HepG2 (cell line): ENCODE data around the gene CBFA2T2. TPM values are rescaled to one million over a fixed set of nuclear protein-coding genes. Genes with fewer than 3 reads are reported as not detected.
A peak's percentile ranks its signal among the peaks of the same experiment; 100 is the strongest.

ENCODE experiments used
- BRD4 ChIP-seq: sonication (generic); formaldehyde crosslinking; IDR thresholded peaks from 2 replicates; pipeline ENCODE4 v1.4.0; 2020; ENCODE audit warnings: missing genetic modification reagents
- CSRNP2 ChIP-seq: sonication (generic); formaldehyde crosslinking; conservative IDR thresholded peaks from 2 replicates; pipeline ENCODE4 v1.8.0; 2022; ENCODE audit warnings: low read depth, missing genetic modification reagents
- EEA1 ChIP-seq: sonication (generic); formaldehyde crosslinking; IDR thresholded peaks from 2 replicates; pipeline ENCODE4 v1.5.1; 2020; ENCODE audit warnings: mild to moderate bottlenecking, missing genetic modification reagents, borderline replicate concordance
- EED ChIP-seq: sonication (generic); formaldehyde crosslinking; IDR thresholded peaks from 2 replicates; pipeline ENCODE4 v1.5.0; 2020; ENCODE audit warnings: mild to moderate bottlenecking, missing genetic modification reagents
- FLYWCH1 ChIP-seq: sonication (generic); formaldehyde crosslinking; IDR thresholded peaks from 2 replicates; pipeline ENCODE4 v1.8.1; 2023; ENCODE audit warnings: mild to moderate bottlenecking, missing genetic modification reagents
- IKZF4 ChIP-seq: sonication (generic); formaldehyde crosslinking; IDR thresholded peaks from 2 replicates; pipeline ENCODE4 v1.5.1; 2020; ENCODE audit warnings: borderline replicate concordance, mild to moderate bottlenecking, low read depth, missing genetic modification reagents; ENCODE audit errors: not compliant biosample characterization
- MZF1 ChIP-seq: sonication (generic); formaldehyde crosslinking; IDR thresholded peaks from 2 replicates; pipeline ENCODE4 v1.8.1; 2023; ENCODE audit warnings: mild to moderate bottlenecking, missing genetic modification reagents, borderline replicate concordance
- POLR2AphosphoS5 ChIP-seq: IDR thresholded peaks from 2 replicates; pipeline ENCODE4 v1.6.1; 2012; ENCODE audit warnings: low read depth, low read length
- RCOR2 ChIP-seq: IDR thresholded peaks from 2 replicates; pipeline ENCODE4 v1.6.1; 2016; ENCODE audit warnings: missing biosample characterization, missing genetic modification reagents
- SRF ChIP-seq: IDR thresholded peaks from 2 replicates; pipeline ENCODE4 v1.6.1; 2011; ENCODE audit warnings: mild to moderate bottlenecking, low read depth, low read length, moderate library complexity
- TSC22D2 ChIP-seq: sonication (generic); formaldehyde crosslinking; IDR thresholded peaks from 2 replicates; pipeline ENCODE4 v1.5.1; 2020; ENCODE audit warnings: missing genetic modification reagents, mild to moderate bottlenecking, borderline replicate concordance
- WIZ ChIP-seq: sonication (generic); formaldehyde crosslinking; IDR thresholded peaks from 2 replicates; pipeline ENCODE4 v1.5.1; 2020; ENCODE audit warnings: mild to moderate bottlenecking, missing genetic modification reagents
- ZFP37 ChIP-seq: sonication (generic); formaldehyde crosslinking; IDR thresholded peaks from 2 replicates; pipeline ENCODE4 v1.4.0; 2020; ENCODE audit warnings: missing genetic modification reagents, borderline replicate concordance
- ZNF143 ChIP-seq: sonication (generic); formaldehyde crosslinking; IDR thresholded peaks from 2 replicates; pipeline ENCODE4 v1.4.0; 2020; ENCODE audit warnings: missing genetic modification reagents
- ZNF30 ChIP-seq: sonication (generic); formaldehyde crosslinking; IDR thresholded peaks from 2 replicates; pipeline ENCODE4 v1.5.0; 2020; ENCODE audit warnings: mild to moderate bottlenecking, missing genetic modification reagents
- ZNF564 ChIP-seq: sonication (generic); formaldehyde crosslinking; IDR thresholded peaks from 2 replicates; pipeline ENCODE4 v1.8.1; 2023; ENCODE audit warnings: mild to moderate bottlenecking, missing genetic modification reagents
- ZNF597 ChIP-seq: sonication (generic); formaldehyde crosslinking; IDR thresholded peaks from 2 replicates; pipeline ENCODE4 v1.5.0; 2020; ENCODE audit warnings: missing genetic modification reagents
- ZNF629 ChIP-seq: sonication (generic); formaldehyde crosslinking; conservative IDR thresholded peaks from 2 replicates; pipeline ENCODE4 v1.5.0; 2020; ENCODE audit warnings: missing genetic modification reagents
- ZNF674 ChIP-seq: sonication (generic); formaldehyde crosslinking; IDR thresholded peaks from 2 replicates; pipeline ENCODE4 v1.5.0; 2020; ENCODE audit warnings: low read depth, mild to moderate bottlenecking, missing genetic modification reagents
- polyA plus RNA-seq, 8 experiments: library from polyadenylated mRNA; depleted of rRNA in 3 of 8; stranded (reverse) in 7 of 8; unstranded in 1 of 8; fragments of >200 nt; fragmentation: Illumina TruSeq in 4 of 8; extraction: Trizol in 4 of 8; gene quantifications; 2 replicates each; pipeline versions ENCODE4 v1.2.1 to v1.2.3, GENCODE V29; 2011 to 2016; ENCODE audit warnings: low read depth in 4 of 8, missing spikeins in 1 of 8, mixed read lengths in 1 of 8; ENCODE audit not compliant: insufficient read depth in 1 of 8
- total RNA-seq, 5 experiments: library from RNA; depleted of rRNA; stranded (reverse); fragments of >200 nt; fragmentation: Illumina TruSeq; extraction: Trizol; gene quantifications; 2 replicates each; pipeline ENCODE4 v1.2.3, GENCODE V29; 2016; ENCODE audit warnings: low read depth in 1 of 5
- TF ChIP-seq, protein P1 (sequence below): sonication (generic); formaldehyde crosslinking; IDR thresholded peaks from 2 replicates; pipeline ENCODE4 v1.4.0; 2020; ENCODE audit warnings: missing genetic modification reagents
- TF ChIP-seq, protein P2 (sequence below): conservative IDR thresholded peaks from 2 replicates; pipeline ENCODE4 v1.6.1; 2018; ENCODE audit warnings: missing genetic modification reagents
- TF ChIP-seq, protein P3 (sequence below): sonication (generic); formaldehyde crosslinking; IDR thresholded peaks from 2 replicates; pipeline ENCODE4 v1.8.0; 2022; ENCODE audit warnings: missing genetic modification reagents, mild to moderate bottlenecking, inconsistent platforms, borderline replicate concordance

Gene CBFA2T2
- total and polyA plus RNA-seq, 2 of the 13 experiments (the other 11 are each of a cell fraction or from before 2014, with no cell fraction given): 6.3 to 21.2 TPM

- TF ChIP-seq, protein P1, sequence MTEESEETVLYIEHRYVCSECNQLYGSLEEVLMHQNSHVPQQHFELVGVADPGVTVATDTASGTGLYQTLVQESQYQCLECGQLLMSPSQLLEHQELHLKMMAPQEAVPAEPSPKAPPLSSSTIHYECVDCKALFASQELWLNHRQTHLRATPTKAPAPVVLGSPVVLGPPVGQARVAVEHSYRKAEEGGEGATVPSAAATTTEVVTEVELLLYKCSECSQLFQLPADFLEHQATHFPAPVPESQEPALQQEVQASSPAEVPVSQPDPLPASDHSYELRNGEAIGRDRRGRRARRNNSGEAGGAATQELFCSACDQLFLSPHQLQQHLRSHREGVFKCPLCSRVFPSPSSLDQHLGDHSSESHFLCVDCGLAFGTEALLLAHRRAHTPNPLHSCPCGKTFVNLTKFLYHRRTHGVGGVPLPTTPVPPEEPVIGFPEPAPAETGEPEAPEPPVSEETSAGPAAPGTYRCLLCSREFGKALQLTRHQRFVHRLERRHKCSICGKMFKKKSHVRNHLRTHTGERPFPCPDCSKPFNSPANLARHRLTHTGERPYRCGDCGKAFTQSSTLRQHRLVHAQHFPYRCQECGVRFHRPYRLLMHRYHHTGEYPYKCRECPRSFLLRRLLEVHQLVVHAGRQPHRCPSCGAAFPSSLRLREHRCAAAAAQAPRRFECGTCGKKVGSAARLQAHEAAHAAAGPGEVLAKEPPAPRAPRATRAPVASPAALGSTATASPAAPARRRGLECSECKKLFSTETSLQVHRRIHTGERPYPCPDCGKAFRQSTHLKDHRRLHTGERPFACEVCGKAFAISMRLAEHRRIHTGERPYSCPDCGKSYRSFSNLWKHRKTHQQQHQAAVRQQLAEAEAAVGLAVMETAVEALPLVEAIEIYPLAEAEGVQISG (CRISPR knock-in tag): peak; percentile 12; the same call in 1 of the 2 replicates
- TF ChIP-seq ZNF674 (CRISPR knock-in tag) (no peak), SRF (no peak), CSRNP2 (no peak; the same call in 1 of the 2 replicates), WIZ (CRISPR knock-in tag) (no peak), ZNF143 (CRISPR knock-in tag) (no peak), MZF1 (CRISPR knock-in tag) (peak; percentile 56; the same call in 1 of the 2 replicates), TSC22D2 (no peak), ZNF597 (no peak), ZFP37 (CRISPR knock-in tag) (peak; percentile 68; the same call in 1 of the 2 replicates), ZNF30 (CRISPR knock-in tag) (no peak), EED (CRISPR knock-in tag) (no peak), ZNF564 (CRISPR knock-in tag) (0 out of 2 replicates have a peak, but pooled peaks have one; percentile 44), RCOR2 (peak; percentile 84), POLR2AphosphoS5 (0 out of 2 replicates have a peak, but pooled peaks have one; percentile 21), BRD4 (CRISPR knock-in tag) (peak; percentile 20; the same call in 1 of the 2 replicates), FLYWCH1 (CRISPR knock-in tag) (no peak), EEA1 (CRISPR knock-in tag) (no peak), ZNF629 (peak; percentile 94), IKZF4 (CRISPR knock-in tag) (peak; percentile 24)
- TF ChIP-seq, protein P2, sequence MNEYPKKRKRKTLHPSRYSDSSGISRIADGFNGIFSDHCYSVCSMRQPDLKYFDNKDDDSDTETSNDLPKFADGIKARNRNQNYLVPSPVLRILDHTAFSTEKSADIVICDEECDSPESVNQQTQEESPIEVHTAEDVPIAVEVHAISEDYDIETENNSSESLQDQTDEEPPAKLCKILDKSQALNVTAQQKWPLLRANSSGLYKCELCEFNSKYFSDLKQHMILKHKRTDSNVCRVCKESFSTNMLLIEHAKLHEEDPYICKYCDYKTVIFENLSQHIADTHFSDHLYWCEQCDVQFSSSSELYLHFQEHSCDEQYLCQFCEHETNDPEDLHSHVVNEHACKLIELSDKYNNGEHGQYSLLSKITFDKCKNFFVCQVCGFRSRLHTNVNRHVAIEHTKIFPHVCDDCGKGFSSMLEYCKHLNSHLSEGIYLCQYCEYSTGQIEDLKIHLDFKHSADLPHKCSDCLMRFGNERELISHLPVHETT (CRISPR knock-in tag): no peak
- TF ChIP-seq, protein P3, sequence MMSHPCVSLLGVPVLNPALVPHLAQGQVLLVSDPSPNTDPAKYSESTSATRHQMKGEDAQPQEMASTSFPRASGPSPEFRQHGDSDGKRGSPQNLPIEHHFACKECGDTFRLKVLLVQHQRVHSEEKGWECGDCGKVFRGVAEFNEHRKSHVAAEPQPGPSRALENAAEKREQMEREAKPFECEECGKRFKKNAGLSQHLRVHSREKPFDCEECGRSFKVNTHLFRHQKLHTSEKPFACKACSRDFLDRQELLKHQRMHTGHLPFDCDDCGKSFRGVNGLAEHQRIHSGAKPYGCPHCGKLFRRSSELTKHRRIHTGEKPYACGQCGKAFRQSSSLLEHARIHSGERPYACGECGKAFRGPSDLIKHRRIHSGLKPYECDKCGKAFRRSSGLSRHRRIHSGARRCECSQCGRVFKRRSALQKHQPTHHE: no peak
These were observed 195.6 kb downstream of the CBFA2T2 start (continued) for GRCh38 chr20:33685328-33686099.
